Gastroesophageal sphincter (tissue), 3 donors: ENCODE measurements around the gene RYR2.

Experiments used
- CTCF ChIP-seq, 4 experiments: fragments of 200-600 bp in 2 of 4; fragments of 450-650 bp in 2 of 4; sonication (generic) in 1 of 4; IDR thresholded peaks; one replicate each; pipeline ENCODE4 v1.5.1; 2017 to 2019; ENCODE audit warnings: antibody characterized with exemption in 4 of 4, mild to moderate bottlenecking in 2 of 4, moderate library complexity in 2 of 4
- POLR2A ChIP-seq, 2 donors: fragments of 450-650 bp; IDR thresholded peaks; one replicate each; pipeline ENCODE4 v1.6.1; 2017; ENCODE audit warnings: antibody characterized with exemption in 2 of 2, mild to moderate bottlenecking in 2 of 2, moderate library complexity in 1 of 2

- TF ChIP-seq CTCF (IDR thresholded peaks at IDR 0.05) (no peak), POLR2A (IDR thresholded peaks at IDR 0.05) (no peak)
Measured at GRCh38 chr1:237112663-237113062, 70.7 kb downstream of the RYR2 start.
